ENCODE results near the gene LAX1.
"Not testable (repeated sequence)": the region's sequence is repeated elsewhere in the genome, so short reads cannot be mapped to it uniquely, and the experiment has no call there.

LAX1 gene

DNA sequence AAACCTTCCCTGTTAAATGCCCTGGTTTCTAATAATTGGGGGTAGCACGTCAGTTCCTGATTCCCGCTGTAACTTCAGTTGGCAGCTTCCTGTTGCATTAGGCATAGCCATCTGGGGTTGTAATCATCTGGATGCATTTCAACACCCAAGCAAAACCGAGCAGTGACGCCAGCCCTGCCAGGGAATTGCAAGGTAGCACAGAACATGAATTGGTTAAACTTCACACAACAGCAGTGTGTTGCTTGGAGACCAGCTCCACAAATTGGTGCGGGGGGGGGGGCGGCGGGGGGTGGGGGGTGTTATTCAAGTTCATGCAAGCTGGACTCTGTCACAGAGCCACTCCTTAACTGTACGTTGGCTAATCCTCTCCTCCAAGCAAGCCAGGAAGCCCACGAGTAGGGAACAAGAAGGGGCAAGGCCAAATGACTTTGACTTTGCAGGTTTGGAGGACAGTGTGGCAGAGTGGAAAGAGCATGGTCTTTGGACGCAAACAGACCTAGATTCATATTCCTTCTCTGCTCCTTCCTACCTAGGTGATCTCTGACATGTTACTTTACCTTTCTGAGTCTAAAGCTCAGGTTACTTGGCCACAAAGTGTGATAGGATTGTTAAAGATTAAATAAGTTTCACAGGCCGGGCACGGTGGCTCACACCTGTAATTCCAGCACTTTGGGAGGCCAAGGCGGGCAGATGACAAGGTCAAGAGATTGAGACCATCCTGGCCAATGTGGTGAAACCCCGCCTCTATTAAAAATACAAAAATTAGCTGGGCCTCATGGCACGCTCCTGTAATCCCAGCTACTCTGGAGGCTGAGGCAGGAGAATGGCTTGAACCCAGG, 4.7 kb downstream of the LAX1 start:
- DNase-seq = peak in 1 of 2 donors; percentile 73

DNA sequence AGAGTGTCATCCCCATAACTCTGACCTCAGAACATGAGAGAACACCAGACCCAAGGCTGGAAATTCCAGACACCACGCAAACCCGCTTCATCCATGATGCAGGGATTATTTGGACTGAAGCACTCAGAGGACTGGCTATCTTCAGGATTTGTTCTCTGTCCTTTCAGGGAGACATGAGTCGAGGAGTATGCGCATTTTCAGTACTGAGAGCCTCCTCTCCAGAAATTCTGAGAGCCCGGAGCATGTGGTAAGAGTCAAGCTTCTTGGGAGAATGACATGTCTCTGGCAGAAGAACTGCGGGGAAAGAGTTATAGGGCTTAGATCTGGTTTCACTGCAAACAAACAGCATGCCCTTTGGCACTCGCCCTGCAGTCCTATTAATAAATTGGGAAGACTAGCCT, 6.9 kb downstream of the LAX1 start:
- no peak for DNase-seq

DNA sequence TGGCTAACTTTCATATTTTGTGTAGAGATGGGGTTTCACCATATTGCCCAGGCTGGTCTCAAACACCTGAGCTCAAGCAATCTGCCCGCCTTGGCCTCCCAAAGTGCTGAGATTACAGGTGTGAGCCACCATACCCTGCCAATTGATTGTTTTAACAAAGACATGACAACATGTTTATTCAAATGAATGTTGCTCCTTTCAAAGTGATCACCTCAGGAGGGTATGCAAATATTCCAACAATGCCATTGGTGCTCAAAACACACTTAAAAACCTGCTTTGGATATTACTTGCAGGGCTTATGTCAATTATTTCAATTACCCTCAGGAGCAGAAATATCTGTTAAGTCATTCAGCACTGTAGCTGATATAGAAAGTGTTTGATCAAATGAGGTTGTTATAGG, 7.9 kb downstream of the LAX1 start:
- DNase-seq = no peak

DNA sequence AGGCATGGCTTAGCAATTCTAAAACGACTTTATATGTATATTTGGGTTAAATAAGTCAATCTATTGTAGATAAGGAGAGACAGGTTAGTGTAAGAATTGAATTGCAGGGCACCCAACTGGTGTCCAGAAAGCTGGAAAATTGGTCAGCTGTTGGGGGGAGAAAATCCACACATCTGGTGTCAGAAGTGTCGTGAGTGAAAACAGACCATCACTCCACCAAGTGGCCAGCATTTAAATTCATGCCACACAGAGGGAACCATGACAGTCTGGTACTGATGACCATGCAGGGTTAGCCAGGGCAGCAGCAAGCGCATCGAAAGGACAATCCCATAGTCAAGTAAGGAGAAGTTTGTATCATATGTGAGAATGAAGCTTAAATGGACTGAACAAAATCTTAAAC, 11.7 kb downstream of the LAX1 start:
- no peak for DNase-seq

DNA sequence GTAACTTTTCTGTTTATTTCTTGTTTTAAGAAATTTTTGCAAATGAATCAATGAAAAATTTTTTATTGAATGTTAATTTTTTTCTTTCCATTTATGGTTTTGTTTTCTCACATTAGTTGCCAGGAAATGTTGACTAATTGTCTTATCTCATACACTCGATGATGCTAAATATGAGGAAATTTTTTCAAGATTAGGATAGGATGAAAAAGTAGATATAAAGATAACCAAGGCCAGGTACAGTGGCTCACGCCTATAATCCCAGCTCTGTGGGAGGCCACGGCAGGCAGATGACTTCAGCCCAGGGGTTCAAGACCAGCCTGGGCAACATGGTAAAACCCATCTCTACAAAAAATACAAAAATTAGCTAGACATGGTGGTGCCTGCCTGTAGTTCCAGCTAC, 12.6 kb downstream of the LAX1 start:
- no peak for DNase-seq

DNA sequence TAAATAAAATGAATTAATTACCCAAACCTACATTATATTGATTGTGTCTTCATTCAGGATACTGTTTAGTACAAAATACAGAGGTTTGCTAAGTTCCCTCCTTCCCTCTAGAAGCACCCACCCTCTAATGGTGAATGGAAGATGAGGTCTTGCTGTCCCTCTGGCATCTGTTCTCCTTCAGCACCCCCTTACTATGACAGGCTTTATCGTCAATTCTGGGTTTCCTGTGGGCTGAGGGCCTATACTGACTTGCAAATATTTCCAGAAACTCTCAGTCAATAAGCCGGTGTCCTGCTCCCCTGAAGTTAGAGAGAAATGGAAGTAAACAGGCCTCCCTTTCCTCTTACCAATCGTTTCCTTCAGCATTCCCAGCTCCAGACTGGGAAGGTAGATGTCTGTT, 13.2 kb downstream of the LAX1 start:
- no peak for DNase-seq

DNA sequence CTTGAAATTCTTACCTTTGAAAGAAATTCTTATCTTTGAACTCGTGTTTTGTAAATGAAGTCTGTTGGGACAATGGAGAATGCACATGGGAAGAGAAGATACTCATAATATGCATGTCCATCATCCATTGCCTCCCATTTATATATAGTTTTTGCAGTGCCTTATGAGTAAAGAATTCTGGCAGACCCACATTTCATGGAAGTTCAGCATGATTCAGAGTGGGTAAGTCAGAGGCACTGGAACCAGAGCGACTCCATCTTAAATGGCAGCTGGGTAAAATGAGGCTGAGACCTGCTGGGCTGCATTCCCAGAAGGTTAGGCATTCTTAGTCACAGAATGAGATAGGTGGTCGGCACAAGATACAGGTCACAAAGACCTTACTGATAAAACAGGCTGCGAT, 13.8 kb downstream of the LAX1 start:
- no peak for DNase-seq

DNA sequence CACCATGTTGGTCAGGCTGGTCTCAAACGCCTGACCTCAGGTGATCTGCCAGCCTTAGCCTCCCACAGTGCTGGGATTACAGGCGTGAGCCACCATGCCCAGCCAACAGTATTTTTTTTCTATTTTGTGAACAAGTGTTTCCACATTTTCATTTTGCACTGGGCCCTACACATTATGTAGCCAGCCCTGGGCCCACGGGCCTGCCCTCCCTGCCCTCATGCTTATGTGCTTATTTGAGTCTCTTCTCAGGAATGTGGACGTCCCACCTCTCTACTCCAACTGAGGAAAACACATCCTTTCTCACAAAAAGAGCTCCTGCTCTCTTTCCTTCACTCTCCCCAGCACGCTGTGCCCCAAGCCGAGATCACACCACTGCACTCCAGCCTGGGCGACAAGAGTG, 17.0 kb downstream of the LAX1 start:
- no peak for DNase-seq

DNA sequence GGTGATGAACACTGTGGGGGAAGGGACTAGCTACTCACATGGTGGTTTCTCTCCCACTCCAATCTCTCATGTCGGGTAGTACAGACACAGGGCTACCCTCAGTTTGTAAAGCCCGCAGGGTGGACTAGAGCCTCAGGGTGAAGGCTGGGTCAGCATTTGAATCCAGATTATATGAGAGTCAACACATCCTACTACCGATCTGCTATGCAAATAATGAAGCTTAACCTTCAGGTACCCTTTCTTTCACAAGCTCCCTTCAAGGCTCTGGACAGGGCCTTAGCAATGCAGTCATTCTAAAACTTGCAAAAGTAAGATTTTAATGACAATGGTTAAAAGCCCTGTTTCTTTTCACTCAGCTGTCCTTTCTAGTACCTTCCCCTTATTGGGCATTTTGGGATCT, 25.0 kb downstream of the LAX1 start:
- no peak for DNase-seq

DNA sequence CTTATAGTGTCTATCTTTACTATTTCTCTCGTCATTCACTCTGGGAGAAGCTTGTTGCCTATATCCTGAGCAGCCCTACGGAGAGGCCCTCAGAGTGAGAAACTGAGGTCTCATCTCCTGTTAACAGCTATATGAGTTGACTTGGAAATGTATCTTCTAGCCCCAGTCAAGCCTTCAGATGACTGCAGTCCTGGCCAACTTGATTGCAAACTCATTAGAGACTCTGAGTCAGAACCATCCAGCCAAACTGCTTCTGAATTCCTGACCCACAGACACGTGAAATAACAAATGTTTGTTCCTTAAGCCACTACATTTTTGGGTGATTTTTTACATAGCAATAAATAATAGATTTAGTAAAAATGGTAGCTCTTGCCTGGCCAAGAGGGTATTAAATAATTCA, 26.5 kb downstream of the LAX1 start:
- DNase-seq = no peak

DNA sequence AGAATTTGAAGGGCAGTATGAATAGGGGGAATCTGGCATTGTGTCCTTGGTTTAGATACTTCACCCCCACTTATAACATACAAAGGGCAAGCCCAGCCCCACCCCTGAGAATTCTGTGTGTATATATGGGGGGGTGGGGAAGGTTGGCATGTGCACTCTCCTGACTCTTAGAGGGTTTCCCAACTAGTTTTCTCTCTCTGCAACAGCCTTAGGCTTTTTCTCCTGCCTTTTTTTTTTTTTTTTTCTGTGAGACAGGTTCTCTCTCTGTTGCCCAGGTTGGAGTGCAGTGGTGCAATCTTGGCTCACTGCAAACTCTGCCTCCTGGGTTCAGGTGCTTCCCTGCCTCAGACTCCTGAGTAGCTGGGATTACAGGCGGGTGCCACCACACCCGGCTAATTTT, 27.5 kb downstream of the LAX1 start:
- DNase-seq = no peak

DNA sequence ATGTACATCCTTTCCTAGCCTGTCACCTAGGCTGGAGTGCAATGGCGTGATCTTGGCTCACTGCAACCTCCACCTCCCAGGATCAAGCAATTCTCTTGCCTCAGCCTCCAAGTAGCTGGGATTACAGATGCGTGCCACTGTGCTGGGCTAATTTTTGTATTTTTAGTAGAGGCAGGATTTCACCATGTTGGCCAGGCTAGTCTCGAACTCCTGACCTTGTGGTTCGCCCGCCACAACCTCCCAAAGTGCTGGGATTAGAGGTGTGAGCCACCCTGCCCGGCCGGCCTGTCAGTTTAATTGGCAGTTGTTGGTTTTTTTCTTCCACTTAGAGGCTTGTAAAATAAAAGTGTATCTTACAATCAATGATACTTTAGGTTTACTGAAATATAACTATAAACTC, 28.6 kb downstream of the LAX1 start:
- not testable (repeated sequence) for DNase-seq

DNA sequence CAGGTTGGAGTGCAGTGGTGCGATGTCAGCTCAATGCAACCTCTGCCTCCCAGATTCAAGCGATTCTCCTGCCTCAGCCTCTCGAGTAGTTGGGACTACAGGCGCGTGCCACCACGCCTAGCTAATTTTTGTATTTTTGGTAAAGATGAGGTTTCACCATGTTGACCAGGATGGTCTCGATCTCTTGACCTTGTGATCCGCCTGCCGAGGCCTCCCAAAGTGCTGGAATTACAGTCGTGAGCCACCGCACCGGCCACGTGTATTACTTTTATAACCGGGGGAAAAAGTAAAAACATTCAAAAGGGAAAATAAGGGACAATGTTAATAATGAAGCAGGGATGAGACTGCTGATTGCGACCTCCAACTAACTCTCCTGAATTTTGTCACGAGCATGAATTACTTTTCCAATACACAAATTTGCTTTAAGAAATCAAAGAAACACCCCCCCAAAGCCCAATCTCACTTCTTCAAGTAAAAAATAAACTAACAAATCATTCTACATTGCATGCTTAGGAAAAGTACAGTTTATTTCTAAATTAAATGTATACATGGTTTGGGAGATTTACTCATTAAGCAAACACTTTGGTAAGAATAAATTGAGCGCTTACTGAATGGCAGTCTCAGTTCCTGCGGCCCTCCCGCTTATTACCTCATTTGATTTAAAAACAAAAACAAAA, 29.9 kb downstream of the LAX1 start:
- no peak for DNase-seq

DNA sequence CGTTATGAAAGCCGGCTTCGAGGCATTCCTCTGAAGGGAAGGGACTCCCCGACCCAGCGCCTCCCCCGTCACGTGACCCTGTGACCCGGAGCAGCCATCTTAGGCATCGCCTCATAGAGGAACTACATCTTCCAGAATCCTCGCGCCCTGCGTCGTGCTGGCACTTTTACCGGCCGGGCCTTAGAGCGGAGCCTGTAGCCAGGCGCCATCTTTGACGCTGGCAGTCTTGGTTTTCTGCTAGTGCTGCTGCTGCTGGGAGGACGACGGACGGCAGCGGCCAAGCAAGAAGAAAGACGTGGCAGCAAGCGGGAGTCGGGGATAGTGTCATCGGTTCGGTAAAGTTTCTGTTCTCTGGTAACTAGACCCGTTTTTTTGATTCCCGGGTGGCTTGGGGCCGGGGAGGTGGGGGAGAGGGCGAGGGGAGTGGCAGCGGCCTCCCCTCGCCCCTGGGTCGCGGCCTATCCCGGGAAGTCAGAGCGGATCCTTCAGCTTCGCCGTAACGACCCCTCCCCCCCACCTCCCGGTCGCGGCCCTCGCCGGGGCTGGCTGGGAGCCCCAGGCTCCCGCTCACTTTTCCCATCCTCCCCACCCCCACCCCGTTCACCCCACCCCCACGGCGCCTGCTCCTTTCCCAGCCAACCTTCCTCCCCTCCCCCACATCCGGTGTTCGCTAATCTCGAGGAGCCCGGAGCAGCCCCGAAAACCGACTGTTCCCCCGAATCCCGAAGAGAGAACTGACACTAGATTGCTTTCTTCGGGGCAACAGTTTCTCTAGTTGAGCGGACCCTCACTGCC, 30.7 kb downstream of the LAX1 start, which contains the start of the genes ZBED6 and ZC3H11A:
Gene ZBED6 (plus strand): TSS at position 183 of the 795 bp plus-strand sequence. CDS start 1,900 bp downstream, outside the sequence.
Gene ZC3H11A (plus strand): TSS at position 183 of the 795 bp plus-strand sequence. CDS start 21,448 bp downstream, outside the sequence.
- DNase-seq = peak; percentile 99

DNA sequence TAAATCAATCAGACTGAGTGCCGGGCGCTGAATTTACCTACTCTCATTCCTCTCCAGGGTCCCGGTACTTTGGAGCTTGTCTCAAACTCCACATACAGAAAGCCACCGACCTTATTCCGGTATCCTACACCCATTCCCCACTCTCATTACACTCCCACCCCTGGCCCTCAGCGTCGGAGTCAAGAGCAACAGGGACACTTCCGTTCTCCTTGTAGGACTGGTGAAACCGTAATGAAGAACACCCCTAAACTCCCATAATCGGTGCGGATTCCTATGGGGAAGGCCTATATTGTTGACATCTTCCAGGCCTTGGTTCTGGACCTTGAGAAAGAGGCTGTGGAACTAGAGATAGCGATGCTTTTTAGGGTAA, 31.2 kb downstream of the LAX1 start:
- peak; percentile 9 to 43 for DNase-seq

DNA sequence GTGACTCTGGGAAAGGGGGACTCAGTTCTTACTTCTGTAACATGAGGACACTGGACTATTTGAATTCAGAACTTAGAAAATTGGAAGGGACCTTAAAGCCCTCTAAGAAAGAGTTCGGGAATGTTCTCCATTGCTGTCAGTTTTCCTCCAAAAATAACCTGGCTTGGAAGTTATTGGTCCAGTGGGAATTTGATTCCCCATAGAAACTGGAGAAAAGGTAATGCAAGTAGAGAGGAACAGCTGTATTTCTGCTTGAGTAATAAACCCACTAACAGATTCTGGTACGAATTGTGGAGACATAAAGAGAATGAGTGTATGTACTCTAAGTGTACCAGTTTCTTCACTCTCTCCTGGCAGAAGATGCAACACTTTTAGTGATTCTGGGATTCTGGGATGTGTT, 32.2 kb downstream of the LAX1 start:
- no peak for DNase-seq

DNA sequence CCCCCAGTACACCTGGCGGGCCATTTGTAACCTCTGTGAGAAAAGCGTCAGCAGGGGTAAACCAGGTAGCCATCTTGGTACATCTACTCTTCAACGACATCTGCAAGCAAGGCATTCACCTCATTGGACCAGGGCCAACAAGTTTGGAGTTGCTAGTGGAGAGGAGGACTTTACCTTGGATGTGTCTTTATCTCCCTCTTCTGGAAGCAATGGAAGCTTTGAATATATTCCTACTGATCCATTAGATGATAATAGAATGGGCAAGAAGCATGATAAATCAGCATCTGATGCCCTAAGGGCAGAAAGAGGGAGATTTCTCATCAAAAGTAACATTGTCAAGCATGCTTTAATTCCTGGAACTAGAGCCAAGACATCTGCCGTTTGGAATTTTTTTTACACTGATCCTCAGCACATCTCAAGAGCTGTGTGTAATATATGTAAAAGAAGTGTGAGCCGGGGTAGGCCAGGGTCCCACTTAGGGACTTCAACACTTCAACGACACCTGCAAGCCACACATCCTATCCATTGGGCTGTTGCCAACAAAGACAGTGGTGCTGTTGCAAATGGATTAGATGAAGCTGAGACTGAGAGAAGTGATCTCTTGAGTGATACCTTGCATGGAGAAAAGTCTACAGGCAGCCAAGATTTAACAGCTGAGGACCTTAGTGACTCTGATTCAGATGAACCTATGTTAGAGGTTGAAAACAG, 33.1 kb downstream of the LAX1 start:
- no peak for DNase-seq

DNA sequence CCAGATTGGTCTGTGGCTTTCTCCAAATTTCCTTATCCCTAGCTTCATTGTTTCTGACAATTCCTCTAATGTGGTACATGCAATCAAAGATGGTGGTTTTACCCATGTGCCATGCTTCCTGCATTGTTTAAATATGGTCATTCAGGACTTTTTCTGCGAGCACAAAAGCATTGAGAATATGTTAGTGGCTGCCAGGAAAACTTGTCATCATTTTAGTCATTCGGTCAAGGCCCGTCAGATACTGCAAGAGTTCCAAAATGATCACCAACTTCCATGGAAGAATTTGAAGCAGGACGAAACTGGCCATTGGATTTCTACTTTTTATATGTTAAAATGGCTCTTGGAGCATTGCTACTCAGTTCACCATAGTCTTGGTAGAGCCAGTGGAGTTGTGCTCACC, 34.2 kb downstream of the LAX1 start:
- no peak for DNase-seq

DNA sequence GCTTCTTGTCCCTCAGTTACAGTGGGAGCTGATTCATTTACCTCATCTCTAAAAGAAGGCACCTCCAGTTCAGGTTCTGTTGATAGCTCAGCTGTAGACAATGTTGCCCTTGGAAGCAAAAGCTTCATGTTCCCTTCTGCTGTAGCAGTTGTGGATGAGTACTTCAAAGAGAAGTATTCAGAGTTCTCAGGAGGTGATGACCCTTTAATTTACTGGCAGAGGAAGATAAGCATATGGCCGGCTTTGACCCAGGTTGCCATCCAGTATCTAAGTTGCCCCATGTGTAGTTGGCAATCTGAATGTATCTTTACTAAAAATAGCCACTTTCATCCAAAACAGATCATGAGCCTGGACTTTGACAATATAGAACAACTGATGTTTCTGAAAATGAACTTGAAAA, 35.0 kb downstream of the LAX1 start:
- DNase-seq = no peak

DNA sequence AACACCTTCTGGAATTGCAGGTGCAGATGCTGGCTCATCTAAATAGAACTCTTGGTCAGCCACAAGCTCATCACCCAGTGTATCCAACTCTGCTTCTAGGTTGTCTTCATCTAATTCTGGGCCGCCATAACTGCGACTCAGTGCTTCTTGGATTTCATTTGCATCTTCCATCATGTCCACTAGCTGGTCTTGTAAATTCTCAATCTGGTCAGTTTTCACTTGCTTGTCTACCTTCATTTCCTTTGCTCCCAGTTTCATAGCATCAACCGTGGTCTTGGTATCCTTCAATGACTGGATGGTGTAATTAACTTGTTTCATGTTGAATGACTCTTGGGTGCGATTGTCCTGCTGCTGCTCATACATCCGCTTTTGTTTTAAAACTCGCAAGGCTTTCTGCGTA, 40.7 kb downstream of the LAX1 start:
- DNase-seq = no peak

DNA sequence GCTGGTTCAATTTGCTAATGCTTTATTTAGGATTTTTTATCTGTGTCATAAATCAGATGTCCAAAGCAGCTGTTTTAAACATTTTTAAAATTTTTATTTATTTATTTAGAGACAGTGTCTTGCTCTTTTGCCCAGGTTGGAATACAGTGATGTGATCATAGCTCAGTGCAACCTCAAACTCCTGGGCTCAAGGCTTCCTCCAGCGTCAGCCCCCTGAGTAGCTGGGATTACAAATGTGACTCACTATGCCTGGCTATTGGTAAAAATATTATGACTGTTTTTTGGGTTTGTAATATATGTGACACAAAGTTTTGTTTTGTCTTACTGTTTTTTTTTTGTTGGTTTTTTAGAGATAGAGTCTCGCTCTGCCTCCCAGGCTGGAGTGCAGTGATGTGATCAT, 42.2 kb downstream of the LAX1 start:
- DNase-seq = no peak

DNA sequence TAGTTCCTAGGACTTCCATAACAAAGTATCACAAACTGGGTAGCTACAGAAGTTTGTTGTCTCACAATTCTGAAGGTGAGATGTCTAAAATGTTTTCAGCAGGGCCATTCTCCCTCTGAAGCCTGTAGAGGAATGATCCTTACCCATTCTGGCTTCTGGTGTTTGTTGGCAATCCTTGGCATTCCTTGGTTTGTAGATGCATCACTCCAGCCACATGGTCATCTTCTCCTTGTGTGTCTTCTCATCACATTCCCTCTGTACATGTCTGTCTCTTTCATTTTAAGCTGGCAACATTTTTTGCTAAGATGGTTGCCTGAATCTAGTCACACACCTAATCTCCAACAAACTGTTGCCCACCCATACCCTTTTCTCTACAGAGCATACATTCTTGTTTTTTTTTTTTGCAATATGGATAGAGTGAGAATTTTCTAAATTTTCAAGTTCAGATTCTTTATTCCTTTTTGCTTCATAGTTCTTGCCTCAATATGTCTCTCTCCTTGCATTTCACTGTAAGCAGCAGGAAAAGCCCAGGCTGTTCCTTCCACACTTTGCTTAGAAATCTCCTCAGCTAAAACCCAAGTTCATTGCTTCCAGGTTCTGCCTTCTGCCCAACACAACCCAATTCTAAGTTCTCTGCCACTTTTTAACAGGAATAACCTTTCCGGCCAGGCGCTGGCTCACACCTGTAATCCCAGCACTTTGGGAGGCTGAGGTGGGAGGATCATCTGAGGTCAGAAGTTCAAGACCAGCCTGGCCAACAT, 48.8 kb downstream of the LAX1 start:
- DNase-seq = no peak

Measured in CD4-positive, alpha-beta T cell treated with Interferon alpha-2 for 1 hour (primary cell).